Fibroblast of mammary gland (primary cell): ENCODE data around the gene LGALS7B.
"Not testable (repeated sequence)": the region's sequence is repeated elsewhere in the genome, so short reads cannot be mapped to it uniquely, and the experiment has no call there.

Source experiments
- DNase-seq: peaks from one replicate; pipeline ENCODE4 v3.0.0-alpha.2; 2010; ENCODE audit warnings: low read depth
- H3K4me3 ChIP-seq: 2 replicates; pipeline ENCODE4 v1.5.1; 2011; ENCODE audit warnings: low read depth, mild to moderate bottlenecking, low read length, moderate library complexity; ENCODE audit not compliant: control insufficient read depth
- CTCF ChIP-seq: conservative IDR thresholded peaks from 2 replicates; pipeline ENCODE4 v1.5.1; 2011; ENCODE audit warnings: low read depth, low read length, inconsistent platforms; ENCODE audit not compliant: control insufficient read depth, insufficient read depth

The LGALS7B gene

DNA sequence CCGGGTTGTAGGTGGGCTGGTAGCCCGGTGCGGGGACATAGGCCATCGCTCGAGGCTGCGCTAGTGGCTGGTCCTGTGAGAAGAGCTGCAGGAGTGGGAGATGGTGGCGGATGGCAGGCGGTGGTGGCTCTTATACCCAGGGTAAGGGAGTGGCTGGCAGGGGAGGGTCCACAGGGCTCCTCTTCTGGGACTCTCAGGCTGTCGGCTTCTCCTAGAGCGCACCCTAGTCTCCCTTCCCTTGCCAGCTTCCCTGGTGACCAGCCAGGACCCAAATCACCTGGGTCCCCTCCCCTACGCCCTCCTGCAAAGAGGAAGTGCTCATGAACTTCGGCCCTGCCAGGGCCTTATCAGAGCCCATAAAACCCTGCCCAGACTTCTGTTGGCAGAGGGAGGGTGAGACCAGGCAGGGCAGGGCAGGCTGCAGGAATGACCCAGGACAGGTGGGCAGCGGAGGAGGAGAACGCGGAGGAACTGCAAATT, 23.9 kb downstream of the LGALS7B start, which contains the start of gene LGALS4:
Gene LGALS4, minus strand, starts transcription at position 105 of the 480 bp plus-strand sequence. Its CDS starts 59 bp downstream, at position 46.
- H3K4me3 ChIP-seq = no peak within 1 kb of the TSS
- DNase-seq = no peak
- no peak for TF ChIP-seq CTCF

GRCh38 chr19:38813323-38813722, 24.3 kb downstream of the LGALS7B start:
- H3K4me3 ChIP-seq = no peak overlapping the region
- TF ChIP-seq CTCF = no peak
- no peak for DNase-seq

DNA sequence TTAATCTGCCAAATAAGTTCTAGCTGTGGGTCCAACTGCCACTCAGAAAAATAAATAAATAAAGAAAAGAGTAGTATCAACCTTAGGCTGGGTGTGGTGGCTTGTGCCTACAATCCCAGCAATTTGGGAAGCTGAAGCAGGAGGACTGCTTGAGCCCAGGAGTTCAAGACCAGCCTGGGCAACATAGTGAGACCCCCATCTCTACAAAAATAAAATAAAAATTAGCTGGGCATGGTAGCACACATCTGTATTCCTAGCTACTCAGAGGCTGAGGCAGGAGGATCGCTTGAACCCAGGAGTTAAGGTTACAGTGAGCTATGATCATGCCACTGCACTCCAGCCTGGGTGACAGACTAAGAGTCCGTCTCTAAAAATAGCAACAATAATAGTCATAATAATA, 24.9 kb downstream of the LGALS7B start:
- not testable (repeated sequence) for DNase-seq, H3K4me3 ChIP-seq

DNA sequence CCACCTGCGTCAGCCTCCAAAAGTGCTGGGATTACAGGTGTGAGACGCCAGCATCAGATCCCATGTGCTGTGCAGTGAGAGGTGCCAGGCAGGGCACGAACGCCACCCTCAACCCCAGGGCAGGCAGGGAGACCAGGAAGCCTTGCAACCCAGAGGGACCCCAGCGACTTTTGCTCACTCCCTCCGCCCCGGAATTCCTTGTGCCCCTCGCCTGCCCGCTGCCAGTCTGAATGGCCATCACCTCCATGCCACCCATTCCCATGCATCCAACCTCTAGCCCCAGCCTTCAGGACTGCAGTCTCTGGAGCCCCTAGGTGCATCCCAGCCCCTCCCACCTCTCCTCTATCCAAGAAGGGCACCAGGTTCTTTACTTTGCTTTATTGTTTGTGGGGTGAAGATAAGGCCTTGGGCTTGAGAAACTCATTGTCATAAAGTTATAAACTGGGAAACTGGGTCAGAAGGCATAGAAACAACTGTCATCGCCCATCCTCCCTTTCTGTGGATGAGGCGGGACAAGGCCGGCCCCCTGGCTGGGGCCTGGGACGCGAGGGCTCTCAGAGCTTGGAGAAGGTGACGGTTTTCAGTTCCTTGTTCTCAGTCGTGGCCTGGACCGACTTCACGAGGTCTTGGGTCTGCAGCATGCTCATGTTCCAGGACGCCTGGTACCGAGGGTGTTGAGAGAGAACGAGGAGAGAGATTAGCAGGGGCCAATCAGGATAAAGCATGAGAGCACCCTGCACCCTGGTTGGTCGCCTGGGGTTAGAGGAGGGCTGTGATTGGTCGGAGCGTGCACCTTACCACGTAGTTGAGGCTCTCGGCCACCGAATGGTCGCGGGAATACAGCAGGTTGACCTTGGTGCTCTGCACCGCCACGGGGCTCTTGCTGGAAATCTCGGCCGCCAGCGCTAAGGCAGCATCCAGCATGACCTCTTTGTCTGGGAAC, 26.3 kb downstream of the LGALS7B start:
- no peak for TF ChIP-seq CTCF
- no peak overlapping the region for H3K4me3 ChIP-seq
- DNase-seq = no peak

GRCh38 chr19:38816131-38816750, 27.2 kb downstream of the LGALS7B start:
- no peak overlapping the region for H3K4me3 ChIP-seq
- no peak for TF ChIP-seq CTCF
- no peak for DNase-seq

DNA sequence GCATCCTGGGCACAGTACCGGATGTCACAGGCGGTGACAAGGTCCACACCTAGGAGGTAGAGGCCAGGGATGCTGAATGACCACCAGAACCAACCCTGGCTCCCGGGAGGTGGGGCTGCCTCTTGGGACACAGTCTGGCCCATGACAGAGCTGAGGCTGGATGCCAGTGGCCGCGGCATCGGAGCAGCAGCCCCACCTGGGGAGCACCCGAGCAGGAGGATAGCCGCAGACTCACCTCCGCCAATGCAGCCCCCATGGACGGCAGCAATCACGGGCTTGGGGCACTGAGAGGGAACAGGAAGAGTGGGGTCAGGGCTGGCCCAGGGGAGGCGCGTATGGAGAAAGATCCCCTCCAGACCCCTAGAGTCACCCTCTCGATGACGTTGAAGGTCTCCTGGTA, 28.1 kb downstream of the LGALS7B start:
- DNase-seq = no peak
- TF ChIP-seq CTCF = no peak
- no peak overlapping the region for H3K4me3 ChIP-seq
